ENCODE results near the gene EXTL2.

DNA sequence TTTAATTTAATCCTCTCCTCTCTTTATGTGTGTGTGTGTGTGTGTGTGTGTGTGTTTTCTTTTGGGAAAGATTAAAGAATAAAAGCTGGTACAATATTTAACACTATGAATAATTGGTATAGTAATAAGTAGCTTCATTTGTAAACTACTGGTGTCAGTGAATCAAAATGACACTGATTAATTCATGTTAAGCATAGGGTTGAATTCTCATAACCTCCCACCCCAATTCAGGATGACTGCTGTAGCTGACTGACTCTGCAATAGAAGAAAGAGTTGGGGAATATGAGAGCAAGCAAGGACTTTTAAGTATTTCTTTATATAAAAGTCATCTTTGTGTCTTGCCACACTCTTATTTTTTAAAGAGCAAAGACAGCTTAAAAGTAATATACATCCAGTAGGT lies 14.4 kb upstream of the EXTL2 start:
- TF ChIP-seq EP300 (IDR thresholded peaks at IDR 0.05) (no peak), CTCF (IDR thresholded peaks at IDR 0.05) (no peak), POLR2A (IDR thresholded peaks at IDR 0.05) (no peak)
